SH-SY5Y (cell line): ENCODE results near the gene FGGY.

Experiments
- GATA2 ChIP-seq: IDR thresholded peaks from 2 replicates; pipeline ENCODE4 v1.6.1; 2011; ENCODE audit warnings: mild to moderate bottlenecking, low read depth, low read length
- GATA3 ChIP-seq: IDR thresholded peaks from 2 replicates; pipeline ENCODE4 v1.6.1; 2011; ENCODE audit warnings: low read depth, mild to moderate bottlenecking, low read length, moderate library complexity

- TF ChIP-seq GATA2 (no peak), GATA3 (no peak)
Observed at GRCh38 chr1:59767119-59767518, 470.2 kb downstream of the FGGY start.
